H1 (cell line): Measurements from ENCODE around the gene ERO1B.

ENCODE experiments used
- EZH2 ChIP-seq: fragments of 200-600 bp; sonication (generic); IDR thresholded peaks from 2 replicates; pipeline ENCODE4 v1.7.1; 2012; ENCODE audit warnings: low read depth, mild to moderate bottlenecking, moderate library complexity, low read length, inconsistent platforms; ENCODE audit not compliant: severe bottlenecking
- FOSL1 ChIP-seq: IDR thresholded peaks from 2 replicates; pipeline ENCODE4 v1.6.1; 2011; ENCODE audit warnings: mild to moderate bottlenecking, low read depth, low read length, moderate library complexity; ENCODE audit not compliant: insufficient read depth
- GABPA ChIP-seq: IDR thresholded peaks from 2 replicates; pipeline ENCODE4 v1.6.1; 2011; ENCODE audit warnings: mild to moderate bottlenecking, low read length, moderate library complexity, borderline replicate concordance; ENCODE audit not compliant: insufficient read depth
- JUND ChIP-seq: IDR thresholded peaks from 2 replicates; pipeline ENCODE4 v1.6.1; 2011; ENCODE audit warnings: mild to moderate bottlenecking, improper control_type of control experiment, low read length
- POLR2AphosphoS5 ChIP-seq: IDR thresholded peaks from 2 replicates; pipeline ENCODE4 v1.6.1; 2011; ENCODE audit warnings: low read depth, low read length
- SIN3A ChIP-seq, 2 experiments: IDR thresholded peaks in 1 of 2; conservative IDR thresholded peaks in 1 of 2; 2 replicates each; pipeline ENCODE4 v1.6.1; 2011 to 2012; ENCODE audit warnings: low read length in 2 of 2, improper control_type of control experiment in 1 of 2, low read depth in 1 of 2, mild to moderate bottlenecking in 1 of 2
- SRF ChIP-seq: IDR thresholded peaks from 2 replicates; pipeline ENCODE4 v1.6.1; 2011; ENCODE audit warnings: mild to moderate bottlenecking, low read depth, low read length, moderate library complexity
- TEAD4 ChIP-seq: IDR thresholded peaks from 2 replicates; pipeline ENCODE4 v1.6.1; 2012; ENCODE audit warnings: low read depth, low read length, inconsistent platforms, mixed read lengths
- ZNF274 ChIP-seq: IDR thresholded peaks from 2 replicates; pipeline ENCODE4 v1.7.0; 2012; ENCODE audit warnings: low read length, borderline replicate concordance; ENCODE audit errors: extremely low read depth
- TF ChIP-seq, protein P1 (sequence below), 3 experiments: IDR thresholded peaks; 1 replicate in 2 of 3; 2 replicates in 1 of 3; pipeline versions ENCODE4 v1.5.1 to v1.6.1; 2011; ENCODE audit warnings: low read length in 3 of 3, mild to moderate bottlenecking in 3 of 3, inconsistent platforms in 2 of 3, low read depth in 1 of 3, moderate library complexity in 1 of 3; ENCODE audit not compliant: insufficient read depth in 1 of 3; ENCODE audit errors: control extremely low read depth in 1 of 3

DNA sequence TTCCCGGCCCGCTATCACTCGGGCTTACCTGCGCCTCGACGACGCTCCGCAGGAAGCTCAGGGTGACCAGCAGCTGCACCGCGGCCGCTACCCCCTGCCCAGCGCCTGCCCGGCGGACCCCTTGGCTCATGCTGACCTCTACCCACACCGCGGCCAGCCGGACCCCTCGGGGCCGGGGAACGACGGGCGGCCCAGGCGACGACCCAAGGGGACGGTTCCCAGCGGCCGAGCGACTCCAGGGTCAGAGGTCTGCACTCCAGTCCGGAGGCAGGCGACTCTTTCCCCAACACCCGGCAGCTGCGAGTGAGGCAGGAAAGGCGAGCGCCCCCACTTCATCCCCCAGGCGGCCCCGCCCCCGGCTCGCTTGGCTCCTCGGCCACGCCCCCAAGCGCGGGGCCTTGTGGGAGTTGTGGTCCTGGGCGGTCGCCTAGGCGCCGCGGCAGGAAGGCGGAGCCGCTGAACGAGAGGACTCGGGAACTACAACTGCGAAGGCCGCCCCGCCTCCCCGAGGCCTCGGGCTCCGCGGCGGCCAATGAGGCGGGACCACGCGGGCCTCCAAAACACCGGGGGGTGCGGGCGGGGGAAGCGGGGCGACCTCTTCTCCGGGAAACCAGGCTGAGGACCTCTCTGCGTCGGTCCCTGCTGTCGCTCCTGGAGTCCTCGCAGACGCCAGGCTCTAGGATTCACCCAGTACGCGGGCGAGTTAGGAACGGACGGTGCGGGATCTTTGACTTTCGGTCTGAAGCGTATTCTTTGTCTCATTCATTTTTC, at the start of gene ERO1B:
- TF ChIP-seq, protein P1, sequence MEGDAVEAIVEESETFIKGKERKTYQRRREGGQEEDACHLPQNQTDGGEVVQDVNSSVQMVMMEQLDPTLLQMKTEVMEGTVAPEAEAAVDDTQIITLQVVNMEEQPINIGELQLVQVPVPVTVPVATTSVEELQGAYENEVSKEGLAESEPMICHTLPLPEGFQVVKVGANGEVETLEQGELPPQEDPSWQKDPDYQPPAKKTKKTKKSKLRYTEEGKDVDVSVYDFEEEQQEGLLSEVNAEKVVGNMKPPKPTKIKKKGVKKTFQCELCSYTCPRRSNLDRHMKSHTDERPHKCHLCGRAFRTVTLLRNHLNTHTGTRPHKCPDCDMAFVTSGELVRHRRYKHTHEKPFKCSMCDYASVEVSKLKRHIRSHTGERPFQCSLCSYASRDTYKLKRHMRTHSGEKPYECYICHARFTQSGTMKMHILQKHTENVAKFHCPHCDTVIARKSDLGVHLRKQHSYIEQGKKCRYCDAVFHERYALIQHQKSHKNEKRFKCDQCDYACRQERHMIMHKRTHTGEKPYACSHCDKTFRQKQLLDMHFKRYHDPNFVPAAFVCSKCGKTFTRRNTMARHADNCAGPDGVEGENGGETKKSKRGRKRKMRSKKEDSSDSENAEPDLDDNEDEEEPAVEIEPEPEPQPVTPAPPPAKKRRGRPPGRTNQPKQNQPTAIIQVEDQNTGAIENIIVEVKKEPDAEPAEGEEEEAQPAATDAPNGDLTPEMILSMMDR (IDR thresholded peaks at IDR 0.05; ENCODE audit: control extremely low read depth in 1 of 3, insufficient read depth in 1 of 3, low read depth in 1 of 3, low read length in 3 of 3): no peak
- no peak for TF ChIP-seq GABPA
- no peak for TF ChIP-seq ZNF274
- no peak for TF ChIP-seq JUND
- 0 out of 4 replicates have a peak, but pooled peaks of 1 of the 2 experiments have one; percentile 13 for TF ChIP-seq SIN3A (conservative IDR thresholded peaks at IDR 0.05 in 1 of 2, IDR thresholded peaks at IDR 0.05 in 1 of 2; ENCODE audit: low read depth in 1 of 2, low read length in 2 of 2)
- no peak for TF ChIP-seq FOSL1
- TF ChIP-seq POLR2AphosphoS5: peak; percentile 86
- TF ChIP-seq TEAD4: no peak
- TF ChIP-seq SRF: no peak
- TF ChIP-seq EZH2: no peak
